Stomach (tissue), 9 donors: Measurements from ENCODE around the gene CST11. TPM values are rescaled to one million over a fixed set of nuclear protein-coding genes. Genes with fewer than 3 reads are reported as not detected.

Experiments used
- DNase-seq, 2 donors: peaks; one replicate each; pipeline versions ENCODE4 v3.0.0 to v3.0.0-alpha.2; 2013 to 2019
- H3K27ac ChIP-seq, 5 donors: fragments of 200-600 bp in 4 of 5; sonication (generic) in 4 of 5; one replicate each; pipeline ENCODE4 v1.5.1; 2013 to 2019; ENCODE audit warnings: mild to moderate bottlenecking in 1 of 5, moderate library complexity in 1 of 5
- H3K27me3 ChIP-seq, 3 donors: fragments of 200-600 bp; sonication (generic); one replicate each; pipeline ENCODE4 v1.5.1; 2017 to 2019; ENCODE audit warnings: mixed run types in 1 of 3
- H3K36me3 ChIP-seq, 4 donors: fragments of 200-600 bp; sonication (generic); 1 replicate in 3 of 4; 2 replicates in 1 of 4; pipeline ENCODE4 v1.5.1; 2016 to 2019
- H3K4me1 ChIP-seq, 4 donors: fragments of 200-600 bp; sonication (generic); one replicate each; pipeline ENCODE4 v1.5.1; 2016 to 2019
- H3K4me3 ChIP-seq, 4 donors: fragments of 200-600 bp; sonication (generic) in 3 of 4; one replicate each; pipeline ENCODE4 v1.5.1; 2016 to 2019; ENCODE audit warnings: mild to moderate bottlenecking in 1 of 4
- H3K9me3 ChIP-seq, 4 donors: fragments of 200-600 bp; sonication (generic); one replicate each; pipeline ENCODE4 v1.5.1; 2016 to 2019
- CTCF ChIP-seq, 7 experiments: fragments of 450-650 bp in 4 of 7; fragments of 200-600 bp in 3 of 7; sonication (generic) in 3 of 7; IDR thresholded peaks; one replicate each; pipeline ENCODE4 v1.5.1; 2016 to 2019; ENCODE audit warnings: antibody characterized with exemption in 7 of 7, control low read depth in 2 of 7, mild to moderate bottlenecking in 1 of 7
- EP300 ChIP-seq: sonication (generic); formaldehyde crosslinking; IDR thresholded peaks from one replicate; pipeline ENCODE4 v1.6.1; 2017; ENCODE audit warnings: antibody characterized with exemption
- POLR2A ChIP-seq, 4 donors: fragments of 450-650 bp; IDR thresholded peaks; one replicate each; pipeline ENCODE4 v1.6.1; 2016; ENCODE audit warnings: antibody characterized with exemption in 4 of 4, control low read depth in 2 of 4, mild to moderate bottlenecking in 1 of 4, moderate library complexity in 1 of 4
- POLR2AphosphoS5 ChIP-seq, 3 donors: sonication (generic); formaldehyde crosslinking; IDR thresholded peaks; one replicate each; pipeline ENCODE4 v1.6.1; 2016; ENCODE audit warnings: antibody characterized with exemption in 3 of 3
- WGBS, 5 donors: extraction: QIAGEN DNeasy Blood & Tissue Kit in 3 of 5; methylation state at CpG; one replicate each; pipeline versions ENCODE4 v1.1.5 to v1.1.7; 2013 to 2018; 5-methylcytosine and 5-hydroxymethylcytosine counted together
- intact Hi-C: fragments of 100-400 bp; cut with DNase I; formaldehyde crosslinking; loops from one replicate; pipeline ENCODE4 v1.15.1; 2023; ENCODE audit warnings: low total_unique reads
- polyA plus RNA-seq, 3 donors: library from polyadenylated mRNA; stranded (reverse); fragments of 200-250 nt; gene quantifications; one replicate each; pipeline ENCODE4 v1.2.3, GENCODE V29; 2013
- total RNA-seq, 5 donors: library from RNA; depleted of rRNA; stranded (reverse); fragments of >200 nt; gene quantifications; one replicate each; pipeline versions ENCODE4 v1.1.0 to v1.2.3, GENCODE V29; 2014 to 2016
- donor health status: healthy with polysubstance abuse.
- donor health status: Bipolar disorder and iron deficiency.
- donor health status: healthy.

Gene CST11
- total and polyA plus RNA-seq, 8 donors = not detected

GRCh38 chr20:23433628-23434027, 19.0 kb downstream of the CST11 start:
- Histone ChIP-seq H3K27me3 (no peaks in the 10 kb centered on the region), H3K9me3 (no peaks in the 10 kb centered on the region), H3K36me3 (no peaks in the 10 kb centered on the region), H3K4me3 (no peak overlapping the region), H3K4me1 (peaks cover 0 to 17% (median 4%) of the 10 kb centered on the region in 4 donors), H3K27ac (no peak overlapping the region)
- TF ChIP-seq CTCF (IDR thresholded peaks at IDR 0.05) = no peak
- no peak for TF ChIP-seq EP300
- no peak for TF ChIP-seq POLR2A (IDR thresholded peaks at IDR 0.05)
- no peak for TF ChIP-seq POLR2AphosphoS5 (IDR thresholded peaks at IDR 0.05)
- WGBS, 5 donors = 80 to 89% (median 81%) methylated on average over 3 of the region's 3 CpGs
- intact Hi-C loops = no loop called here
- DNase-seq = no peak

DNA sequence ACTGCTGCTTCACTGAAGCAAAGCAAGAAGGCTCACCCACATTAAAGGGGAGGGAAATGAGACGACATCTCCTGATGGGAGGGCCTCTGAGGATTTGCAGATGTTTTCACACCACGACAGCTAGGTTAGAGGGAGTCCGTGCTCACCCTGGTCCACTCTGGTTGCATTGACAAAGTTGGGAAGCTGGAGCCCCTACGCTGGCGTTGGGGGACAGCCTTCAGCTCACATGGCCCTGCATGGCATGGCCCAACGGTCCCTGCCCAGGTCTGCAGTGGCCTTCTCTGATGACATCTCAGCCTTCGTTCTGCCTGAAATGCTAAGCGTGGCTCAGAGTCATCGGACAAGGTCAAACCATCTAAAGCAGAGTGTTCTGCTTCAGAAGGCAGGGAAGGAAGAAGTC, 27.5 kb downstream of the CST11 start:
- H3K9me3 ChIP-seq = no peaks in the 10 kb centered on the region
- no peak for TF ChIP-seq POLR2AphosphoS5 (IDR thresholded peaks at IDR 0.05)
- no peak for TF ChIP-seq POLR2A (IDR thresholded peaks at IDR 0.05)
- TF ChIP-seq EP300 = no peak
- TF ChIP-seq CTCF (IDR thresholded peaks at IDR 0.05) = no peak
- no peak overlapping the region for H3K27ac ChIP-seq
- H3K4me1 ChIP-seq = peaks cover 0 to 9% (median 4%) of the 10 kb centered on the region in 4 donors
- intact Hi-C loops = no loop called here
- no peaks in the 10 kb centered on the region for H3K36me3 ChIP-seq
- no peak for DNase-seq
- 89 to 91% (median 91%) methylated on average over 9 of the region's 9 CpGs for WGBS, 5 donors
- H3K27me3 ChIP-seq = peaks cover 0 to 6% (median 0%) of the 10 kb centered on the region in 3 donors
- H3K4me3 ChIP-seq = no peak overlapping the region

DNA sequence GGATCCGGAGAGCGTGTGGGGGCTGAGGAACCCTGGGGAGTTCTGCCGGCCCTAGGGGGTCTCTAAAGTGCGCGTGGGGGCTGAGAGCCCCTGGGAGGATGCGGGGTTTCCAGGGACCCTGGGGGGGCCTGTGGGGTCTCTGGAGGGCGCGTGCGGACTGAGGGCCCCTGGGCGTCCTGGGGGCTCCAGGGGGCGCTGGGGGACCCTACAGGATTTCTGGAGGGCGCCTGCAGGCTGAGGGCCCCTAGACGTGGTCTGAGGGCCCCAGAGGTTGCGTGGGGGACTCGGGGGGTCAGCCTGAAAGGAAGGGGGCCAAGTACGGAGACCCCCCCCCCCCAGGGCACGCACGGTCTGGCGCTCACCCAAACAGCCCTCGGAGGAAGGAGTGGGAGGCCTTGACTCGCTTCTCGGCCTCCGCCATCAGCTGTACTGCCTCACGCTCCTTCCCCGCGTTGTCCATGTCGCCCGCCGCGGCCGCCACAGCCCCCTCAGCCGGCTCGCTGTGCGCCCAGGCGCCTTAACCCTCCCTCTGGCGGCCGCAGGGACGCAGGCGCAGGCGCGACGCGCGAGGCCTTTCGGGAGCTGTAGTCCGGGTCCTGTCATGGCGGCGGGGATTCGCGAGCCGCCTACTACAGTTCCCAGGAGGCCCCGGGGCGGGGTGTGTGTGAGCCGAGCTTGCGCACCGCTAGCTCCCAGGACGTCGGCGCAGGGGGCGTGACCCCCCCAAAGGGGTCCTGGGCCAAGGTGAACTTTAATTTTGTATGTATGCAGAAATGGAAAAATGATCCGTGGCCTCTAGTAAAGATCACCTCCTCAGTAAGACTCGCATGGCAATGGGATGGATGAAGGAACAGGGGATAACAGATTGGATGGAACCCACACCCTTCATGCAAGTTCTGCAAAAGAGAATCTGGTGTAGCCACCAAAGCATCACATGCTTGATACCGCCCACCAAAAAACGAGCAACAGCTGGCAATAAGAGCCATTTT, 31.4 kb downstream of the CST11 start, which contains the start of gene NAPB:
Gene NAPB (minus strand): TSS at position 546 of the 989 bp plus-strand sequence. CDS start 86 bp downstream, at position 460.
- Histone ChIP-seq H3K9me3 (no peaks in the 10 kb centered on the region), H3K36me3 (no peaks in the 10 kb centered on the region), H3K27ac (peak within 1 kb of the TSS; percentile 91 to 94 (median 93)), H3K4me3 (peak within 1 kb of the TSS; percentile 79 to 98 (median 83)), H3K4me1 (peaks cover 7 to 47% (median 24%) of the 10 kb centered on the region in 4 donors), H3K27me3 (peaks cover 0 to 6% (median 0%) of the 10 kb centered on the region in 3 donors)
- peak in 2 of 4 donors; percentile 43 to 60 for TF ChIP-seq POLR2A (IDR thresholded peaks at IDR 0.05)
- TF ChIP-seq CTCF (IDR thresholded peaks at IDR 0.05) = peak in 5 of 7 experiments; percentile 45 to 82 (median 61)
- TF ChIP-seq EP300 = no peak
- peak; percentile 90 to 97 (median 95) for TF ChIP-seq POLR2AphosphoS5 (IDR thresholded peaks at IDR 0.05)
- intact Hi-C loops = no loop called here
- DNase-seq = peak; percentile 94 to 98
- 0 to 1% (median 0%) methylated on average over 13 to 64 of the region's 64 CpGs for WGBS, 5 donors

GRCh38 chr20:23419995-23420901, 32.4 kb downstream of the CST11 start:
- Histone ChIP-seq H3K4me1 (peaks cover 7 to 57% (median 33%) of the 10 kb centered on the region in 4 donors), H3K27ac (peak overlapping the region; percentile 91 to 94 (median 93)), H3K4me3 (peak overlapping the region; percentile 79 to 98 (median 83)), H3K36me3 (no peaks in the 10 kb centered on the region), H3K9me3 (no peaks in the 10 kb centered on the region), H3K27me3 (peaks cover 0 to 5% (median 0%) of the 10 kb centered on the region in 3 donors)
- TF ChIP-seq EP300 = no peak
- TF ChIP-seq CTCF (IDR thresholded peaks at IDR 0.05) = no peak
- TF ChIP-seq POLR2A (IDR thresholded peaks at IDR 0.05) = no peak
- peak; percentile 89 for DNase-seq
- 1 to 4% (median 2%) methylated on average over 50 to 58 of the region's 58 CpGs for WGBS, 5 donors
- intact Hi-C loops = no loop called here
